Endothelial cell of umbilical vein (primary cell): ENCODE measurements around the gene RIOK2. TPM values are rescaled to one million over a fixed set of nuclear protein-coding genes. Genes with fewer than 3 reads are reported as not detected.

Experiments
- BruUV-seq: library from RNA; stranded (reverse); fragments of 400-500 nt; replicated peaks from 2 replicates; lab custom pipeline; 2021; lab: Mats Ljungman, UMichigan
- CTCF ChIA-PET: fragments of 300-600, 350-600 bp; sonication (Branson Sonifier 250); formaldehyde crosslinking; loops from one replicate; lab custom pipeline; 2021; ENCODE audit warnings: antibody characterized with exemption, inconsistent platforms; lab: Charles Lee
- POLR2A ChIA-PET: fragments of 300-600, 350-600 bp; sonication (Branson Sonifier 250); formaldehyde crosslinking; loops from one replicate; lab custom pipeline; 2021; ENCODE audit warnings: antibody characterized with exemption, inconsistent platforms; lab: Charles Lee
- DNase-seq: peaks from one replicate; pipeline ENCODE4 v3.0.0-alpha.2; 2011; ENCODE audit warnings: low read depth, low spot score
- FAIRE-seq: peaks from 2 replicates; lab custom pipeline; 2011; peaks lifted over from hg19 to GRCh38; lab: Jason Lieb, UNC
- H2AFZ ChIP-seq: 2 replicates; pipeline ENCODE4 v1.6.0; 2012; ENCODE audit warnings: low read depth, low read length, control low read depth, inconsistent platforms
- H3K27ac ChIP-seq: 2 replicates; pipeline ENCODE4 v1.5.1; 2011; ENCODE audit warnings: low read depth, mild to moderate bottlenecking, control low read depth, low read length, moderate library complexity; ENCODE audit not compliant: insufficient read depth
- H3K27me3 ChIP-seq, 2 experiments: 2 replicates each; pipeline versions ENCODE4 v1.6.0 to v1.6.1; 2011; ENCODE audit warnings: low read length in 2 of 2, mixed read lengths in 1 of 2; ENCODE audit not compliant: control insufficient read depth in 2 of 2, insufficient read depth in 2 of 2
- H3K36me3 ChIP-seq, 2 experiments: 2 replicates in 1 of 2; 3 replicates in 1 of 2; pipeline ENCODE4 v1.5.1; 2011; ENCODE audit warnings: low read length in 2 of 2, mild to moderate bottlenecking in 1 of 2, moderate library complexity in 1 of 2; ENCODE audit not compliant: control insufficient read depth in 2 of 2, insufficient read depth in 2 of 2; ENCODE audit errors: extremely low read depth in 1 of 2
- H3K4me1 ChIP-seq: 3 replicates; pipeline ENCODE4 v1.5.1; 2011; ENCODE audit warnings: mild to moderate bottlenecking, low read length; ENCODE audit not compliant: control insufficient read depth, insufficient read depth; ENCODE audit errors: extremely low read depth
- H3K4me2 ChIP-seq: 2 replicates; pipeline ENCODE4 v1.6.1; 2011; ENCODE audit warnings: low read length, control low read depth, mixed read lengths; ENCODE audit not compliant: insufficient read depth
- H3K4me3 ChIP-seq, 3 experiments: fragments of 200-600 bp in 1 of 3; sonication (generic), shearing (Covaris generic) in 1 of 3; replicated peaks in 1 of 3; 2 replicates each; pipeline ENCODE4 v1.5.1; 2011 to 2016; ENCODE audit warnings: control low read depth in 3 of 3, low read length in 3 of 3, mild to moderate bottlenecking in 2 of 3, inconsistent platforms in 1 of 3, low read depth in 1 of 3, moderate library complexity in 1 of 3; ENCODE audit not compliant: insufficient read depth in 1 of 3
- H3K79me2 ChIP-seq: 2 replicates; pipeline ENCODE4 v1.6.0; 2012; ENCODE audit warnings: low read length, inconsistent platforms; ENCODE audit not compliant: control insufficient read depth, insufficient read depth
- H3K9ac ChIP-seq: replicated peaks from 2 replicates; pipeline ENCODE3; 2011; ENCODE audit warnings: low read length, control low read depth; ENCODE audit not compliant: insufficient read depth; ENCODE audit errors: extremely low read depth
- H3K9me1 ChIP-seq: replicated peaks from 3 replicates; pipeline ENCODE4 v1.6.0; 2011; ENCODE audit warnings: mild to moderate bottlenecking, low read length; ENCODE audit not compliant: control insufficient read depth, insufficient read depth; ENCODE audit errors: extremely low read depth
- H3K9me3 ChIP-seq: replicated peaks from 2 replicates; pipeline ENCODE4 v1.5.1; 2012; ENCODE audit warnings: low read length, inconsistent platforms; ENCODE audit not compliant: control insufficient read depth, insufficient read depth
- H4K20me1 ChIP-seq: replicated peaks from 2 replicates; pipeline ENCODE3; 2011; ENCODE audit warnings: mild to moderate bottlenecking, low read length; ENCODE audit not compliant: control insufficient read depth, insufficient read depth; ENCODE audit errors: extremely low read depth
- FOS ChIP-seq: IDR thresholded peaks from 2 replicates; pipeline ENCODE4 v1.6.1; 2011; ENCODE audit warnings: mild to moderate bottlenecking, low read length, moderate library complexity, borderline replicate concordance; ENCODE audit not compliant: insufficient read depth
- JUN ChIP-seq: IDR thresholded peaks from 2 replicates; pipeline ENCODE4 v1.6.1; 2011; ENCODE audit warnings: borderline replicate concordance, low read depth; ENCODE audit not compliant: insufficient read length, insufficient read depth
- MYC ChIP-seq: IDR thresholded peaks from one replicate; pipeline ENCODE4 v1.6.1; 2011; ENCODE audit warnings: mild to moderate bottlenecking, low read depth, low read length
- POLR2A ChIP-seq: IDR thresholded peaks from 2 replicates; pipeline ENCODE4 v1.6.1; 2012; ENCODE audit warnings: low read depth, mild to moderate bottlenecking, control low read depth, low read length
- dilution Hi-C: fragments of 300-500 bp; cut with MboI; formaldehyde crosslinking; loops from one replicate; pipeline ENCODE4 v1.15.0; 2019; ENCODE audit warnings: low sequenced_read_pairs; ENCODE audit not compliant: extremely low pct_ligation_motif_present
- intact Hi-C: fragments of 100-400 bp; cut with micrococcal nuclease; formaldehyde crosslinking; loops from one replicate; pipeline ENCODE4 v1.10.0; 2022
- polyA plus RNA-seq, 4 experiments: library from polyadenylated mRNA; depleted of rRNA in 3 of 4; stranded (reverse) in 3 of 4; unstranded in 1 of 4; fragments of >200 nt; gene quantifications; 2 replicates each; pipeline versions ENCODE4 v1.2.1 to v1.2.3, GENCODE V29; 2011 to 2012; ENCODE audit warnings: missing spikeins in 1 of 4
- small RNA-seq: library from RNA; depleted of rRNA; stranded (forward); fragments of <200 nt; gene quantifications from one replicate; pipeline ENCODE3, GENCODE V24; 2012; ENCODE audit warnings: low replicate concordance, low read depth; ENCODE audit not compliant: insufficient read depth, insufficient read length
- total RNA-seq: library from RNA; stranded (reverse); gene quantifications from 2 replicates; pipeline ENCODE4 v1.2.3, GENCODE V29; 2021

Gene RIOK2
- total and polyA plus RNA-seq, 2 donors (not counting 3 experiments of a cell fraction or from before 2014, with no cell fraction given): 3.5 to 25.4 TPM

DNA sequence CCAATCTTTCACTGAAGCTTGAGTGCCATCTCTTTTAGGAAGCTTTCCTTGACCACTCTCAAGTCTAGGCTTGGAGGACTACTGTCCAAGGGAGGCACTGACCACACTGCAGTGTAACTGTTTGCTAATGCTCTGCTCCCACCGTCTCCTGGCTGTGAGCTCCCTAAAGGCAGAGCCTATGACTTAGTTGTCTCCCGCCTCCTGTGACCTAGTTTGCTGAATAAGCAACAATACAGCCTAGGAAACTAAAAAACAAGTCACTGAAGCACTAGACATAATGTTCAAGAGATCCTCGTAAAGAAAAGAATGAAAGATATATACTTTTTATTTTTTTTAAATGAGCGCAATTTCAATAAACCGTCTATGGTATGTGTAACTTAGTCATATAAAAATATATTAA lies 72.0 kb downstream of the RIOK2 start:
- Histone ChIP-seq H3K9me1 (no peaks in the 10 kb centered on the region), H2AFZ (no peak overlapping the region), H3K27me3 (peaks cover 3 to 9% of the 10 kb centered on the region in 2 experiments), H3K4me2 (no peak overlapping the region), H3K4me3 (no peak overlapping the region), H3K79me2 (no peaks in the 10 kb centered on the region), H3K36me3 (no peaks in the 10 kb centered on the region), H3K9ac (no peak overlapping the region), H3K9me3 (no peaks in the 10 kb centered on the region), H3K27ac (no peak overlapping the region), H4K20me1 (no peaks in the 10 kb centered on the region), H3K4me1 (no peaks in the 10 kb centered on the region)
- FAIRE-seq: no peak
- no peak for DNase-seq
- POLR2A ChIA-PET: no interaction called here
- TF ChIP-seq POLR2A (no peak), JUN (no peak), MYC (no peak), FOS (no peak)
- intact Hi-C loops (no loop called here), dilution Hi-C loops (no loop called here)
- no TSS peak for BruUV-seq
- CTCF ChIA-PET: interaction anchor here (1.0 to 1.4 kb wide), 2 partner anchors 32 to 242 kb away, joined by 3 to 4 read pairs; partner anchors contain the start of gene LIX1

Small RNAs within 50 kb of the gene (small RNA-seq; reads per million reads assigned to genes)
- not detected for gene RNU1-73P

Other genes starting within 250 kb of the RIOK2 start
- gene LNPEP, start 247.2 kb downstream of the RIOK2 start, total RNA-seq: 23.4 and 23.5 TPM in 2 replicates
- 6.8 and 7.0 TPM in 2 replicates for gene LNPEP, start 247.2 kb downstream of the RIOK2 start, polyA plus RNA-seq
- gene LIX1, start 40.6 kb downstream of the RIOK2 start, total RNA-seq: not detected in 2 replicates
- gene LIX1, start 40.6 kb downstream of the RIOK2 start, polyA plus RNA-seq: not detected in 2 replicates